HEK293T (cell line): ENCODE results near the gene COL26A1.

Source experiments
- CTCF ChIA-PET: fragments of 350-600 bp; formaldehyde crosslinking; extraction: SDS; loops from one replicate; lab custom pipeline; 2021; ENCODE audit warnings: antibody characterized with exemption, inconsistent platforms; lab: Yijun Ruan, JAX
- POLR2A ChIA-PET: fragments of 350-600 bp; formaldehyde crosslinking; extraction: SDS; loops from one replicate; lab custom pipeline; 2020; ENCODE audit warnings: antibody characterized with exemption, inconsistent platforms; lab: Yijun Ruan, JAX
- DNase-seq: peaks from one replicate; pipeline ENCODE4 v3.0.0; 2012; ENCODE audit warnings: mixed read lengths; ENCODE audit errors: extremely low spot score
- ARNT ChIP-seq: fragments of 450-650 bp; IDR thresholded peaks from 2 replicates; pipeline ENCODE4 v1.6.1; 2017; ENCODE audit warnings: mild to moderate bottlenecking
- BHLHE40 ChIP-seq: fragments of 450-650 bp; IDR thresholded peaks from 2 replicates; pipeline ENCODE4 v1.6.1; 2016; ENCODE audit warnings: mild to moderate bottlenecking, moderate library complexity, borderline replicate concordance
- CTBP1 ChIP-seq: fragments of 450-650 bp; IDR thresholded peaks from 2 replicates; pipeline ENCODE4 v1.6.1; 2016; ENCODE audit warnings: borderline replicate concordance
- ELF4 ChIP-seq: fragments of 450-650 bp; IDR thresholded peaks from 2 replicates; pipeline ENCODE4 v1.6.1; 2017; ENCODE audit warnings: antibody characterized with exemption
- FOXA1 ChIP-seq: fragments of 450-650 bp; IDR thresholded peaks from 2 replicates; pipeline ENCODE4 v1.6.1; 2016; ENCODE audit warnings: mild to moderate bottlenecking
- FOXK2 ChIP-seq: fragments of 450-650 bp; IDR thresholded peaks from 2 replicates; pipeline ENCODE4 v1.6.1; 2016; ENCODE audit warnings: mild to moderate bottlenecking
- FOXM1 ChIP-seq: fragments of 450-650 bp; IDR thresholded peaks from 2 replicates; pipeline ENCODE4 v1.6.1; 2017; ENCODE audit warnings: mild to moderate bottlenecking, borderline replicate concordance
- HDGF ChIP-seq: fragments of 450-650 bp; IDR thresholded peaks from 2 replicates; pipeline ENCODE4 v1.6.1; 2017; ENCODE audit warnings: antibody characterized with exemption, borderline replicate concordance
- L3MBTL2 ChIP-seq: fragments of 450-650 bp; conservative IDR thresholded peaks from 2 replicates; pipeline ENCODE4 v1.6.1; 2016; ENCODE audit warnings: mild to moderate bottlenecking
- LEF1 ChIP-seq: fragments of 450-650 bp; IDR thresholded peaks from 2 replicates; pipeline ENCODE4 v1.6.1; 2017; ENCODE audit warnings: mild to moderate bottlenecking, borderline replicate concordance
- NFRKB ChIP-seq: fragments of 450-650 bp; IDR thresholded peaks from 2 replicates; pipeline ENCODE4 v1.6.1; 2016; ENCODE audit warnings: mild to moderate bottlenecking, moderate library complexity
- PKNOX1 ChIP-seq: fragments of 450-650 bp; IDR thresholded peaks from 2 replicates; pipeline ENCODE4 v1.6.1; 2016
- SP1 ChIP-seq: fragments of 450-650 bp; IDR thresholded peaks from 2 replicates; pipeline ENCODE4 v1.6.1; 2017
- SUZ12 ChIP-seq: fragments of 450-650 bp; IDR thresholded peaks from 2 replicates; pipeline ENCODE4 v1.6.1; 2016; ENCODE audit warnings: mild to moderate bottlenecking
- TARDBP ChIP-seq: fragments of 450-650 bp; IDR thresholded peaks from 2 replicates; pipeline ENCODE4 v1.6.1; 2016
- ZNF384 ChIP-seq: fragments of 450-650 bp; IDR thresholded peaks from 2 replicates; pipeline ENCODE4 v1.6.1; 2016

COL26A1 gene

GRCh38 chr7:101550641-101551541 lies 188.2 kb downstream of the COL26A1 start:
- TF ChIP-seq ZNF384, result no peak
- no peak for TF ChIP-seq FOXK2
- no peak for TF ChIP-seq NFRKB
- no peak for TF ChIP-seq SUZ12
- no peak for TF ChIP-seq HDGF
- no peak for TF ChIP-seq FOXM1
- no peak for TF ChIP-seq L3MBTL2
- no peak for TF ChIP-seq BHLHE40
- no peak for TF ChIP-seq TARDBP
- TF ChIP-seq PKNOX1, result no peak
- TF ChIP-seq SP1, result no peak
- TF ChIP-seq FOXA1, result no peak
- TF ChIP-seq LEF1, result no peak
- no peak for TF ChIP-seq ARNT
- no peak for TF ChIP-seq ELF4
- no peak for TF ChIP-seq CTBP1
- POLR2A ChIA-PET, result interaction anchor here (0.6 kb wide), 1 partner anchor 151 kb away, joined by 3 read pairs; no protein-coding TSS in a partner anchor
- CTCF ChIA-PET, result no interaction called here

GRCh38 chr7:101553018-101553770 lies 190.5 kb downstream of the COL26A1 start:
- POLR2A ChIA-PET, result no interaction called here
- no peak for DNase-seq
- CTCF ChIA-PET, result no interaction called here
- TF ChIP-seq NFRKB, result no peak
- TF ChIP-seq SP1, result no peak
- no peak for TF ChIP-seq SUZ12
- no peak for TF ChIP-seq PKNOX1
- no peak for TF ChIP-seq FOXM1
- TF ChIP-seq L3MBTL2, result no peak
- TF ChIP-seq HDGF, result no peak

More at GRCh38 chr7:101550641-101551541, 188.2 kb downstream of the COL26A1 start:
- DNase-seq, result no peak

GRCh38 chr7:101553771-101554445 lies 191.2 kb downstream of the COL26A1 start:
- TF ChIP-seq NFRKB (no peak), SP1 (no peak), TARDBP (no peak), LEF1 (no peak), BHLHE40 (no peak), FOXK2 (no peak), ARNT (no peak), CTBP1 (no peak), SUZ12 (no peak), PKNOX1 (no peak), HDGF (no peak), FOXM1 (no peak), ELF4 (no peak), FOXA1 (no peak), ZNF384 (no peak), L3MBTL2 (no peak)
- ChIA-PET POLR2A (no interaction called here), CTCF (no interaction called here)
- DNase-seq, result no peak

DNA sequence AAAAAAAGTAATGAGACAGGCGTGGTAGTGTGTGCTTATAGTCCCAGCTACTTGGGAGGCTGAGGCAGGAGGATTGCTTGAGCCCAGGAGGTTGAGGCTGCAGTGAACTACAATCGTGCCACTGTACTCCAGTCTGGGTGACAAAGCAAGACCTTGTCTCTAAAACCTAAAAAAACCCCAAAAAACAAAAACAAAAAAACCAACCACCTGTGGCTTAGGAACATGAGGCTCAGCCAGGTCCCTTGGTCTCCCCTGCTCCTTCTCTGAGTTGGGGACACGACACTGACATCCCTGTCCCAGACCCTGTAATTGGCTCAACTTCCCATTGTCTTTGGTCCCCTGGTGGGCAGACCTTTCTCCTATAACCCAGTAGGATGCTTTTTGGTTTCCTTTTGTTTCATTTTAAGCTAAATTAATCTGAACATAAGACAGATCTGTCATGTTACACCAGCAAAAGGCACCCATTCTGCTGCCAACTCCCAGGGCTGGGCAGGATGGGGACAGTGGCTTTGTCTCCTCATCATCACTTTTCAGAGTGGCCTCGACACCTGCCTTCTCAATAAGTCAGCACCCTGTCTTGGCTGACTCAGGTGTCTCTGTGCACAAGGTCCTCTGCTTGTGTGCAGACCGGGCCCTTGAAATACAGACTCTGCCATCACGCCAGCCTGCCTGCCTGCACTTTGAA lies 192.1 kb downstream of the COL26A1 start:
- no peak for TF ChIP-seq LEF1
- TF ChIP-seq CTBP1, result no peak
- no peak for TF ChIP-seq ZNF384
- no peak for TF ChIP-seq HDGF
- no peak for TF ChIP-seq L3MBTL2
- no peak for TF ChIP-seq TARDBP
- no peak for TF ChIP-seq NFRKB
- no peak for TF ChIP-seq SP1
- no peak for TF ChIP-seq PKNOX1
- TF ChIP-seq FOXM1, result no peak
- TF ChIP-seq FOXA1, result no peak
- no peak for TF ChIP-seq SUZ12
- no peak for TF ChIP-seq ARNT
- TF ChIP-seq FOXK2, result no peak
- DNase-seq, result no peak
- CTCF ChIA-PET, result interaction anchor here (0.6 to 0.7 kb wide), 2 partner anchors 150 to 414 kb away, joined by 3 to 4 read pairs; no protein-coding TSS in a partner anchor
- POLR2A ChIA-PET, result no interaction called here
